GM21717 (cell line): ENCODE data around the gene ACTG1.
A peak's percentile ranks its signal among the peaks of the same experiment; 100 is the strongest.

Source experiments
- ATAC-seq: cut with Tn5 transposase; IDR thresholded peaks from one replicate; pipeline ENCODE4 v1.9.1; 2021; ENCODE audit warnings: mild to moderate bottlenecking, moderate library complexity; ENCODE audit not compliant: unreplicated experiment

Gene ACTG1

GRCh38 chr17:81518113-81518784, 5.7 kb upstream of the ACTG1 start:
- ATAC-seq, result no peak

DNA sequence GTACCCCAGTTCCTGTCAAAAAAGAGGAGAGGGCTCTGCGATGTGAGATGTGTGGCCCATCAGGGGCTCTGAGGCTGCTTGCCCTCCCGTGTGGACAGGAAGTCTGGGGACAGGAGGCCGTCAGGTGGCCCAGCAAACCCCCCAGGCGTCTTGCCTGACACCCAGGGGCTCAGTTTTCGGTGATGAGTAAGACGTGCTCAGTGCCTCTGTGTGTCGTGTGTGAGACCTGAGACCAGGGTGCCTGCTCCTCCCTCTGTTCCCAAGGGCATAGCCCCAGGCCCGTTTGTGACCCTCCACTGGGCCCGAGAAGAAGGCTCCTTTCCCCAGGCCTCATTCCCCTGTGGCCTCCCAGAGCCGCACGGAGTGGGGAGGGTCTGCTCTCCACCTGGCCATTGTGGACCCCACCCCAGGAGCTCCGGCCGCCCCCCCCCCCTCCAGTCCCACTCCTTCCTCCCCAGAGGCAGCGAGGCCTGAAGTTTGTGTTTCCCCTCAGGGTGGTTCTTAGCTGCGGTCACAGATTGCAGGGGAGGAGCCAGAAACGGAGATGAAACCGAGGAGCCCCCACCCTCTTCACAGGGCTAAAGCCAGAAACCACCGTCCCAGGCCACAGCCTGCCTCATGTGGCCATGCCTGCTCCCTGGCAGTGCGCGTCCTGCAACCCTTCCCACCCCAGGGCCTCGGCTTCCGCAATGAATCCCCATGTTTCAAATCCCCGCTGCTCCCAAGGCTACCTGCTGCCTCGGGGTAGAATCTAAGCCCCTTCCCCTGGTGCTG, 4.9 kb upstream of the ACTG1 start:
- no peak for ATAC-seq

DNA sequence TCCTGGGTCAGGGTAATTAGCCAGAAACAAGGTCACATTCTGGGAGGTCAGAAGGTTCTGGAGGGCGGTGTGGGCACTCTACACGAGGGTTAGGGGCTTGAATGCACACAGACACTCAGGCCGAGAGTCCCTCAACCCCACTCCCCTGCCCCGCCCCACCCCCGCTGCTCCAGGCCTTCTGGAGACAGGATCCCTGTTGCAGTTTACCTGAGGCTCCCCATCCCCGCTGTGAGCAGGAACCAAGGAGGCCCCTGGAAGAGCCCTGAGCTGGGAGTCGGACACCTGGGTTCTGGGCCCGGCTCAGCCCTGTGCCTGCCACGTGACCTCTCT, 4.4 kb upstream of the ACTG1 start:
- no peak for ATAC-seq

DNA sequence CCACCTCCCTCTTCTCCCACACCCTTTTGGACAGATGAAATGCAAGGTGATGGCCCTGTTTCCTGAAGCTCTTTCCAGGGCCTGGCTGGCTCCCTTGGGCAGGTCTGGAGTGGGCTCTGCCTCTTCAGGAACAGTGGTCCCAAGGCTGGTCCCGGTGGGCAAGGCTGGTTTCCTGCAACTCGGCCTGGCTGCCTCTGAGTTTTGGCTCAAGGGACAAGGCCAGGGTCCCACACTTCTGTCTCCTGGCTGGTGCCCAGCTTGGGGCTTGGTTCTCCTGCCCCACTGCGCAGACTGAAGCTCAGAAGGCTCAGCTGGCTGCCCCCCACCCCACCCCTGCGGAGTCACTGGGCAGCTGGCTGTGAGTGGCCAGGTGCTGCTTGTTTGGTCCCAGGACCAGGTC, 3.8 kb upstream of the ACTG1 start:
- no peak for ATAC-seq

DNA sequence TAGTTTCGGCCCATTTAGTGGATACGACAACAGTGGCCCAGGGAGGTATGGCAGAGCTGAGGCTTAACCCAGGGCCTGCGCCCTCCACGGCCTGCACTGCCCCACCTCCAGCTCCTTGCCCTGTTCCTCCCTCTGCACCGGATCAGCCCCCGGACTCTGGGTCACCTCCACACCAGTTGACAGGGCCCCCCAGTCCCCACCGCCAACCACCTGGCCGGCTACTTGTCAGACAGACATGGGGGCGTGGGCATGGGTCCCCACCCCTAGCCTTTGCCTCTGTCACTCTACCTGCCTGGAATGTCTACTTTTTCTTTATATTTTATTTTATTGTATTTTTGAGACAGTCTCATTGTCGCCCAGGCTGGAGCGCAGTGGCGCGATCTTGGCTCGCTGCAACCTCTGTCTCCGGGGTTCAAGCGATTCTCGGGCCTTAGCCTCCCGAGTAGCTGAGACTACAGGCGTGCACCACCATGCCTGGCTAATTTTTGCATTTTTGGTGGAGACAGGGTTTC, 3.0 kb upstream of the ACTG1 start:
- no peak for ATAC-seq

GRCh38 chr17:81514739-81515529, 2.3 kb upstream of the ACTG1 start:
- ATAC-seq, result peak; percentile 19

GRCh38 chr17:81514489-81514738, 1.8 kb upstream of the ACTG1 start:
- ATAC-seq, result no peak

DNA sequence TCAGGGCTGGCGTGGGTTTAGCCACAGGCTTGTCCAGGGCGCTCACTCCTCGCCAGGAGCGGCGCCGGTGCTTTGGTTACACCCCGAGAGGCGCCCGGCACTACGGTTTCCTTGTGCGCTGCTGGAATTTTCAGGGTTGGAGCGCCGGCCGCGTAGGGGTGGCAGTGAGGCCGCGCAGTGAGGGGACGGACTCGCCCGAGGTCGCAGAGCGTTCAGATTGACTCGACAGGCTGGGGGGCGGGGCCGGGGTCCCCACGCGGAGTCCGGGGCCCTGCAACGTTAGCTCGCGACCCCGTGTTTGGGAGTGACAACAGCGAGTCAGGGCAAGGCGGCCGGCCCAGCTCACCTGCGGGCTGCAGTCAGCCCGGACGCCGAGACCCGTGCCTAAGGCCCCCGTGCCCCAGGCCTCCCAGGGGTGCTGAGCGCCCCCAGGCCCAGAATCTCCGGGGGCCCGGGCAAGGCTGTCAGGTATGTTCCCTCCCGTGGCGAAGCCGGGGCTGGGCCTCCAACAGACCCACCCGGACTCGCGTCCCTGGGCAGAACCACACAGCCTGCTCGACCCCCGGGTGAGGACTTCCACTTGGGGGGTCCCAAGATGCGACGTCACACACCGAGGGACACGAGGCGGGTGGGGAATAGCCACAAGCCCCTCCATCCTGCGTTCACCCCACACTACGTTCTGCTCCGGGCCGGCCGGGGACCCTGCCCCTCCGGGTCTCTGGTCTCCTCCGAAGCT, 1.3 kb upstream of the ACTG1 start:
- ATAC-seq, result no peak

GRCh38 chr17:81513372-81513752, 763 bp upstream of the ACTG1 start:
- ATAC-seq, result no peak

DNA sequence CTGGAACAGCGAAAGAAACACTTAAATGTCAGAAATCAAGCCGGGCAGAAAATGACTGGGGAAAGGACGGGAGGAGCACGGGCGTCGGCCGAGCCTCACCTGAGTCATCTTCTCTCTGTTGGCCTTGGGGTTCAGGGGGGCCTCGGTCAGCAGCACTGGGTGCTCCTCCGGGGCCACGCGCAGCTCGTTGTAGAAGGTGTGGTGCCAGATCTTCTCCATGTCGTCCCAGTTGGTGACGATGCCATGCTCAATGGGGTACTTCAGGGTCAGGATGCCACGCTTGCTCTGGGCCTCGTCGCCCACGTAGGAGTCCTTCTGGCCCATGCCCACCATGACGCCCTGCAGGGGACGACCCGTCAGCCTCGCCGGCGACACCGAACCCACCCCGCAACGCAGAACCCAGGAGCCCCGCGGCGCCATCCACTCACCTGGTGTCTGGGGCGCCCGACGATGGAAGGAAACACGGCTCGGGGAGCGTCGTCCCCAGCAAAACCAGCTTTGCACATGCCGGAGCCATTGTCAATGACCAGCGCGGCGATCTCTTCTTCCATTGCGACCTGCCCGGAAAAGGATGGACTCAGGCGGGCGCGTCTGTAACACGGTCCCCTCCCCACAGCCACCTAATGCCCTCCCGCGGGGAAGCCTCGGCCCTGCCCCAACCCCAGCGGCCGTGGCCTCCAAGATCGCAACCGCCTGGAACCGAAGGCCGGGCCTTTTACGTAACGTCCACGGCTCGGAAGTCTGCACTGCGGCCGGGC, 616 bp downstream of the ACTG1 start:
- no peak for ATAC-seq

- ATAC-seq, result no peak
Observed at GRCh38 chr17:81511554-81511803, 1.1 kb downstream of the ACTG1 start.

DNA sequence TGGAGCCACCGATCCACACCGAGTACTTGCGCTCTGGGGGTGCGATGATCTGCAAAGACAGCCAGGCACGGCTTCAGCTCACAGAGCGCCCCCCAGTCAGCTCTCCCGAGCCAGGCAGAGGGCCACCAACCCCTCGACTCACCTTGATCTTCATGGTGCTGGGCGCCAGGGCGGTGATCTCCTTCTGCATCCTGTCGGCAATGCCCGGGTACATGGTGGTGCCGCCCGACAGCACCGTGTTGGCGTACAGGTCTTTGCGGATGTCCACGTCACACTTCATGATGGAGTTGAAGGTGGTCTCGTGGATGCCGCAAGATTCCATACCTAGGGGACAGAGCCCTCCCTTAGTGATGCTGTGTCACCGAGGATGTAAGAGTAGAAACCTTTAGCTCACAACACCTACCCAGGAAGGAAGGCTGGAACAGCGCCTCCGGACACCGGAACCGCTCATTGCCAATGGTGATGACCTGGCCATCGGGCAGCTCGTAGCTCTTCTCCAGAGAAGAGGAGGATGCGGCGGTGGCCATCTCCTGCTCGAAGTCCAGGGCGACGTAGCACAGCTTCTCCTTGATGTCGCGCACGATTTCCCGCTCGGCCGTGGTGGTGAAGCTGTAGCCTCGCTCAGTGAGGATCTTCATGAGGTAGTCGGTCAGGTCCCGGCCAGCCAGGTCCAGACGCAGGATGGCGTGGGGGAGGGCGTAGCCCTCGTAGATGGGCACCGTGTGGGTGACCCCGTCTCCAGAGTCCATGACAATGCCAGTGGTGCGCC, 1.6 kb downstream of the ACTG1 start:
- no peak for ATAC-seq

- ATAC-seq, result no peak
Observed at GRCh38 chr17:81509972-81510784, 2.4 kb downstream of the ACTG1 start.

DNA sequence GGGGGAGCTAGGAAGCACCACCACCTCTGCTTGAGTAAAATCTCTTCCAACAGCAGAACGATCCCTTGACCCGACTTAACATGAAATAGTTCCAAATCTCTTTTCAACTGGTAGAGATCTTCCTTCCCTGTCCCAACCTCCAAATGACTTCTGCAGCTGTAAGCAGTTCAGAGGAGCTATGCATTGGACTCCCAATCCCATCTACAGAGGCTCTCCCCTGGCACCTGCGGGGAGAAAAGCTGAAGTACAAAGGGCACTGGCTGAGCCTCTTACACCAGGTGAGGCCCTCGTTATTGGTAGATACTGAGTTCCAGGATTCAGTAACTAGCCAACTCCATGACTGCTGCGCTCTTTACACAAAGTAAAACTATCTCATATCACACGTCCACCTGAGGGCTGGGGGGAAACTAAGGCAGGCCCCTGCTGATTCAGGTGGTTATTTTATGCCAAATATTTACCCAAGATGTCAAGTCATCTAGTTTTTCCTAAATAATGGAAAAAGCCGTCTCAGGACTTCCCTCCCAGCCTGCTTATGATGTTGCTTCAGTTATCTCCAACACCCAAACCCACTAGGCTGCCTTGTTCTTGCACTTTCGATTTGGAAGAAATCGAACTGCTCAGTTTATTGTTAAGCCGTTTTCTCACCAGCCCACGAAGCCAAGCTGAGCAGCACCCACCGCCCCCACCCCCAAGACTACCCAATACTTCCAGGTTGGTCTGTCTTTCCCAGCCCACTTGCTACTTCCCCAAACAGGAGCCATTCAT, 3.2 kb downstream of the ACTG1 start:
- no peak for ATAC-seq

DNA sequence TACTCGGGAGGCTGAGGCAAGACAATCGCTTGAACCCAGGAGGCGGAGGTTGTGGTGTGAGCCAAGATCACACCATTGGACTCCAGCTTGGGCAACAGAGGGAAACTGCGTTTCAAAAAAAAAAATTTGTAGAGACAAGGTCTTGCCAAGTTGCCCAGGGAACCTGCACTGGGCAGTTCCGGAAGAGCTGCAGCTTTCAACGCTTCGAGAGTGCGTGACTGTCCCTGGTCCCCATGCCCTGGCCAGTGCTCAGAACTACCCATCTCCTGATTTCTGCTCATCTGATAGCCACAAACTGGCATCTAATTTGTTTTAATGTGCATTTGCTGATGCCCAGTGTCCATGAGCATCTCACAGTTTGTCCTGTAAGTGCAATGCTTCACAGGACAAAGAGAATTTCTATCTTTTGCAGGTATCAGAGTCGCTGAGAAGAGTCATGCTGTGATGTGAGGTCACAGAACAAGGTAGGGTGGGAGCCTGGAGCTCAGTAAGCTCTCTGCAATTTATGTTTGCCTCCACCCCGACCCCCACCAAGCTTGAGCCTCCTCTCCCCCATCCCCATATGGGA, 3.9 kb downstream of the ACTG1 start:
- ATAC-seq, result no peak

- ATAC-seq, result no peak
Observed at GRCh38 chr17:81503619-81504018, 9.0 kb downstream of the ACTG1 start.

DNA sequence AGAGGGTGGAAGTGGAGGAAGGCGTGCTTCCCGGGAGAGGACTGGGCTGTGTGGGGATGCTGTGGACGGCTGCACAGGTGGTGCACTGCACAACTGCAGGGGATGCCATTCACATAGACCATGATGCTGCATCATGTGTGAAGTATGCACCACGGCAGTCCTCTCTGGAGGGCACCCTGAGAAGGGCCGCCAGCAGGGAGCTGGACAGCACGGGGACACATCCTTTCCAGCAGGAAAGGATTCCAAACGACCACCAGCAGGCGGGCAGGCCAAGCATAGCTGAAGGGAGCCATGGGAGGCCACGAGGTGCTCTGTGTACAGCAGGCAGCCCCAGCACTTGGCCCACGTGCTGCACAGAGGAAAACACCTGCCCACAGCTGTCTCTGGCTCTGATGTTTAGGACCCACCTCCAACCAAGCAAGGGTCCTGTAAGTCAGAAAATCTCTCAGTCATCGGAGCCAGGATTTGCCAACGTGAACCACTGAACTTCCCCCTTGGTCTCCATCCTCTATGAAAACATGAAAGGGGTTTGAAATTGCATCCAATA, 10.1 kb downstream of the ACTG1 start:
- no peak for ATAC-seq

DNA sequence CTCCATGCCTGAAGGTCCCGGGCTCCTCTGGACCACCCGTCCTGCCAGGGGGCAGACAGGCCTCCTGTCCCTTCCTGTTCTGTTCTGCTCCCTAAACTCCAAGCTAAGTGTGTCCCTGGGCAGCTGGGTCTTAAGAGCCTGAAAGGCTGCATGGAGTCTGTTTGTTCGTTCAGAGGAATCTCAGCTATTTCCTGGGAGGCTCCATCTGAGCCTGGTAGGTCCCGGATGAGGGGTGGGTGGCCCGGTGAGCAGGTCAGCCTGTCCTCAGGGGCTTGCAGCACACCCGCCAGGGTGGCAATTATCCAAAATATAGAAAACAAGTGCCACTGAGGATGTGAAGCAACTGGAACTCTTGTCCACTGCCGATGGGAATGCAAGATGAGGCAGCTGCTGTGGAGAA, 12.6 kb downstream of the ACTG1 start:
- no peak for ATAC-seq
